Lower leg skin (tissue), 4 donors: ENCODE results near the gene OR10P1. TPM values are rescaled to one million over a fixed set of nuclear protein-coding genes. Genes with fewer than 3 reads are reported as not detected.

Experiments
- DNase-seq, 2 donors: peaks; one replicate each; pipeline ENCODE4 v3.0.0-alpha.2; 2019; ENCODE audit warnings: low spot score in 2 of 2
- H3K4me3 ChIP-seq: fragments of 200-600 bp; sonication (generic); 2 replicates; pipeline ENCODE4 v1.5.1; 2017; ENCODE audit warnings: mild to moderate bottlenecking, low read depth; ENCODE audit not compliant: poor library complexity, severe bottlenecking
- CTCF ChIP-seq, 3 donors: fragments of 450-650 bp; IDR thresholded peaks; one replicate each; pipeline ENCODE4 v1.5.1; 2016; ENCODE audit warnings: antibody characterized with exemption in 3 of 3, mild to moderate bottlenecking in 3 of 3, moderate library complexity in 2 of 3
- POLR2A ChIP-seq, 2 donors: fragments of 450-650 bp; IDR thresholded peaks; one replicate each; pipeline ENCODE4 v1.6.1; 2016 to 2017; ENCODE audit warnings: antibody characterized with exemption in 2 of 2, mild to moderate bottlenecking in 1 of 2, moderate library complexity in 1 of 2
- whole genome bisulfite sequencing, 2 donors: methylation state at CpG; one replicate each; pipeline ENCODE4 v1.1.5; 2018; 5-methylcytosine and 5-hydroxymethylcytosine counted together
- intact Hi-C: fragments of 100-400 bp; cut with DNase I; formaldehyde crosslinking; loops from one replicate; pipeline ENCODE4 v1.15.0; 2023; ENCODE audit warnings: low total_unique reads
- total RNA-seq, 4 donors: library from RNA; depleted of rRNA; stranded (reverse); fragments of >200 nt; gene quantifications; one replicate each; pipeline ENCODE4 v1.1.0, GENCODE V29; 2016

OR10P1 gene
- total RNA-seq, 4 donors from 2014 or later = not detected

GRCh38 chr12:55671746-55672145 lies 35.1 kb downstream of the OR10P1 start:
- intact Hi-C loops = no loop called here
- no peak overlapping the region for H3K4me3 ChIP-seq
- peak in 1 of 2 donors; percentile 17 for DNase-seq
- TF ChIP-seq CTCF (IDR thresholded peaks at IDR 0.05) (no peak), POLR2A (IDR thresholded peaks at IDR 0.05) (no peak)
- WGBS, 2 donors = 40 to 41% methylated on average over 4 of the region's 4 CpGs

GRCh38 chr12:55673638-55674037 lies 36.9 kb downstream of the OR10P1 start:
- DNase-seq = no peak
- no peak overlapping the region for H3K4me3 ChIP-seq
- intact Hi-C loops = no loop called here
- TF ChIP-seq POLR2A (IDR thresholded peaks at IDR 0.05) (no peak), CTCF (IDR thresholded peaks at IDR 0.05) (no peak)

GRCh38 chr12:55675666-55676065 lies 39.0 kb downstream of the OR10P1 start:
- H3K4me3 ChIP-seq = no peak overlapping the region
- intact Hi-C loops = no loop called here
- no peak for TF ChIP-seq CTCF (IDR thresholded peaks at IDR 0.05)
- no peak for TF ChIP-seq POLR2A (IDR thresholded peaks at IDR 0.05)
- DNase-seq = peak in 1 of 2 donors; percentile 42
- 82 to 83% methylated on average over 8 of the region's 8 CpGs for WGBS, 2 donors

GRCh38 chr12:55676707-55677106 lies 40.0 kb downstream of the OR10P1 start:
- DNase-seq = no peak
- TF ChIP-seq CTCF (IDR thresholded peaks at IDR 0.05) (no peak), POLR2A (IDR thresholded peaks at IDR 0.05) (no peak)
- no peak overlapping the region for H3K4me3 ChIP-seq
- intact Hi-C loops = no loop called here
- 49 to 61% methylated on average over 6 of the region's 6 CpGs for WGBS, 2 donors

GRCh38 chr12:55679691-55680090 lies 43.0 kb downstream of the OR10P1 start:
- DNase-seq = peak in 1 of 2 donors; percentile 23
- no peak overlapping the region for H3K4me3 ChIP-seq
- WGBS, 2 donors = 90 to 91% methylated on average over 5 of the region's 5 CpGs
- intact Hi-C loops = no loop called here
- TF ChIP-seq CTCF (IDR thresholded peaks at IDR 0.05) = no peak
- TF ChIP-seq POLR2A (IDR thresholded peaks at IDR 0.05) = no peak
